Right lobe of liver (tissue), 6 donors: ENCODE data around the gene MRGPRD. TPM values are rescaled to one million over a fixed set of nuclear protein-coding genes. Genes with fewer than 3 reads are reported as not detected.
A peak's percentile ranks its signal among the peaks of the same experiment; 100 is the strongest.

ENCODE experiments used
- ATAC-seq, 4 donors: fragments of 200-7000 bp; cut with Tn5 transposase; one replicate each; pipeline ENCODE4 v1.9.1; 2020; ENCODE audit warnings: mild to moderate bottlenecking in 4 of 4, moderate library complexity in 4 of 4
- DNase-seq, 3 donors: peaks; one replicate each; pipeline ENCODE4 v3.0.0-alpha.2; 2020
- H3K27ac ChIP-seq, 3 donors: fragments of 200-600 bp; one replicate each; pipeline ENCODE4 v1.8.0; 2022
- H3K27me3 ChIP-seq, 2 donors: fragments of 200-600 bp; one replicate each; pipeline ENCODE4 v1.8.0; 2022
- H3K36me3 ChIP-seq, 4 donors: fragments of 200-600 bp; sonication (generic) in 1 of 4; one replicate each; pipeline versions ENCODE4 v1.5.1 to v1.8.0; 2017 to 2022; ENCODE audit warnings: control low read depth in 1 of 4
- H3K4me1 ChIP-seq, 4 donors: fragments of 200-600 bp; sonication (generic) in 1 of 4; one replicate each; pipeline versions ENCODE4 v1.5.1 to v1.8.0; 2017 to 2022; ENCODE audit warnings: control low read depth in 1 of 4
- H3K4me3 ChIP-seq, 3 donors: fragments of 200-600 bp; one replicate each; pipeline ENCODE4 v1.8.0; 2022
- H3K9me3 ChIP-seq, 4 donors: fragments of 200-600 bp; sonication (generic) in 1 of 4; one replicate each; pipeline versions ENCODE4 v1.5.1 to v1.8.0; 2017 to 2022; ENCODE audit warnings: control low read depth in 1 of 4
- POLR2A ChIP-seq: fragments of 450-650 bp; IDR thresholded peaks from one replicate; pipeline ENCODE4 v1.6.1; 2017; ENCODE audit warnings: antibody characterized with exemption, mild to moderate bottlenecking
- WGBS: methylation state at CpG from one replicate; pipeline ENCODE4 v1.1.6; 2018; ENCODE audit warnings: low coverage, low lambda C conversion rate; ENCODE audit not compliant: insufficient coverage; ENCODE audit errors: missing lambda C conversion rate; 5-methylcytosine and 5-hydroxymethylcytosine counted together
- intact Hi-C, 2 donors: fragments of 100-400 bp; cut with DNase I; formaldehyde crosslinking; loops; one replicate each; pipeline versions ENCODE4 v1.11.2 to v1.14.1; 2022
- total RNA-seq, 6 experiments: library from RNA; depleted of rRNA in 2 of 6; stranded (reverse); fragments of >200 nt in 2 of 6; fragmentation: NEBNext Ultra II Directional in 3 of 6; extraction: Animal tissue kit (Norgen Biotek cat#: 25700) in 3 of 6; gene quantifications; one replicate each; pipeline versions ENCODE4 v1.1.0 to v1.2.4, GENCODE V29; 2016 to 2023
- TF ChIP-seq, protein P1 (sequence below), 4 donors: fragments of 200-600 bp in 3 of 4; fragments of 450-650 bp in 1 of 4; IDR thresholded peaks; one replicate each; pipeline versions ENCODE4 v1.5.1 to v1.8.0; 2016 to 2022; ENCODE audit warnings: antibody characterized with exemption in 4 of 4, mild to moderate bottlenecking in 2 of 4
- donor health status: DM: no; HTN: yes; CAD: no.
- donor health status: DM: no; HTN: no; CAD: no.
- donor health status: DM: no; HTN: no; CAD: no.
- donor health status: DM: no; HTN: yes; CAD: no.
- donor health status: DM: no; HTN: yes; CAD: no.

The MRGPRD gene
- total RNA-seq, 6 experiments from 2014 or later, result not detected

DNA sequence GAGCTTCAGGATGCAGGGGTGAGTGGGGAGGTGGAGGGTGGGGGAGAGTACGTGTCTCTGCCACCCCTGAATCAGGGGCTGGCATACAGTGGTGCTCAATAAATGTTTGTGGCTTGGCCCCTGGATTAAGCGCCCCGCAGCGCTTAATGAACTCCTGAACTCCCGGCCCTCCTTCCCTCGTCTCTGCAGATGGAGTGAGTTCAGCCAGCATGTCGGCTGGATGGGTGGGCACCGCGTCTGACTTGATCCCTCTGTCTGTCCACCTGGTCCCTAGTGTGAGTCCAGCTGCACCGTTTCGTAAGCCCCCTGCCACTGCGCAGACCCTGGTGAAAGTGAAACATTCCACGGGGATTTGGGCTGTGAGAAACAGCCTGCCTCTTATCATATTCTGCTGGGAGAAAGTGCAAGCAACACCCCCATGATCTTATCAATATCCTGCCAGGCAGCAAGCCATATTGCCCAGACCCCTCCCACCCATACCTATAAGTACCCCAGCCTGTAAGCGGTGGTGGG, 12.0 kb upstream of the MRGPRD start:
- H3K27me3 ChIP-seq, result no peaks in the 10 kb centered on the region
- intact Hi-C loops, result no loop called here
- H3K9me3 ChIP-seq, result no peaks in the 10 kb centered on the region
- DNase-seq (peak in 1 of 3 donors; percentile 35), ATAC-seq (no peak)
- H3K4me3 ChIP-seq, result no peak overlapping the region
- no peak overlapping the region for H3K27ac ChIP-seq
- H3K36me3 ChIP-seq, result no peaks in the 10 kb centered on the region
- no peaks in the 10 kb centered on the region for H3K4me1 ChIP-seq
- 75% methylated on average over 1 of the region's 14 CpGs for WGBS
- TF ChIP-seq, protein P1, sequence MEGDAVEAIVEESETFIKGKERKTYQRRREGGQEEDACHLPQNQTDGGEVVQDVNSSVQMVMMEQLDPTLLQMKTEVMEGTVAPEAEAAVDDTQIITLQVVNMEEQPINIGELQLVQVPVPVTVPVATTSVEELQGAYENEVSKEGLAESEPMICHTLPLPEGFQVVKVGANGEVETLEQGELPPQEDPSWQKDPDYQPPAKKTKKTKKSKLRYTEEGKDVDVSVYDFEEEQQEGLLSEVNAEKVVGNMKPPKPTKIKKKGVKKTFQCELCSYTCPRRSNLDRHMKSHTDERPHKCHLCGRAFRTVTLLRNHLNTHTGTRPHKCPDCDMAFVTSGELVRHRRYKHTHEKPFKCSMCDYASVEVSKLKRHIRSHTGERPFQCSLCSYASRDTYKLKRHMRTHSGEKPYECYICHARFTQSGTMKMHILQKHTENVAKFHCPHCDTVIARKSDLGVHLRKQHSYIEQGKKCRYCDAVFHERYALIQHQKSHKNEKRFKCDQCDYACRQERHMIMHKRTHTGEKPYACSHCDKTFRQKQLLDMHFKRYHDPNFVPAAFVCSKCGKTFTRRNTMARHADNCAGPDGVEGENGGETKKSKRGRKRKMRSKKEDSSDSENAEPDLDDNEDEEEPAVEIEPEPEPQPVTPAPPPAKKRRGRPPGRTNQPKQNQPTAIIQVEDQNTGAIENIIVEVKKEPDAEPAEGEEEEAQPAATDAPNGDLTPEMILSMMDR (IDR thresholded peaks at IDR 0.05), result no peak
- no peak for TF ChIP-seq POLR2A

- Histone ChIP-seq H3K4me1 (no peaks in the 10 kb centered on the region), H3K27me3 (no peaks in the 10 kb centered on the region), H3K9me3 (no peaks in the 10 kb centered on the region), H3K36me3 (no peaks in the 10 kb centered on the region), H3K27ac (no peak overlapping the region), H3K4me3 (no peak overlapping the region)
- peak in 1 of 4 donors; percentile 41 for ATAC-seq
- DNase-seq, result peak in 1 of 3 donors; percentile 29
- intact Hi-C loops, result no loop called here
- TF ChIP-seq POLR2A, result no peak
- TF ChIP-seq, protein P1 (IDR thresholded peaks at IDR 0.05), result no peak
- WGBS, result no CpG with 5 or more reads among the region's 16 CpGs
Observed at GRCh38 chr11:68990995-68991780, 10.4 kb upstream of the MRGPRD start.

- intact Hi-C loops, result no loop called here
- no peaks in the 10 kb centered on the region for H3K4me1 ChIP-seq
- 89% methylated on average over 7 of the region's 8 CpGs for WGBS
- no peaks in the 10 kb centered on the region for H3K27me3 ChIP-seq
- no peak overlapping the region for H3K4me3 ChIP-seq
- DNase-seq (peak in 1 of 3 donors; percentile 25), ATAC-seq (no peak)
- H3K9me3 ChIP-seq, result no peaks in the 10 kb centered on the region
- TF ChIP-seq, protein P1 (IDR thresholded peaks at IDR 0.05), result no peak
- TF ChIP-seq POLR2A, result no peak
- no peak overlapping the region for H3K27ac ChIP-seq
- no peaks in the 10 kb centered on the region for H3K36me3 ChIP-seq
Observed at GRCh38 chr11:68989936-68990606, 9.3 kb upstream of the MRGPRD start.

GRCh38 chr11:68988491-68988890, 7.7 kb upstream of the MRGPRD start:
- H3K4me1 ChIP-seq, result no peaks in the 10 kb centered on the region
- ATAC-seq (no peak), DNase-seq (no peak)
- H3K27me3 ChIP-seq, result no peaks in the 10 kb centered on the region
- TF ChIP-seq POLR2A, result no peak
- TF ChIP-seq, protein P1 (IDR thresholded peaks at IDR 0.05), result no peak
- H3K4me3 ChIP-seq, result no peak overlapping the region
- H3K36me3 ChIP-seq, result no peaks in the 10 kb centered on the region
- no peaks in the 10 kb centered on the region for H3K9me3 ChIP-seq
- H3K27ac ChIP-seq, result no peak overlapping the region
- intact Hi-C loops, result no loop called here
